ENCODE results near the gene DDR2.
A peak's percentile ranks its signal among the peaks of the same experiment; 100 is the strongest.
"Not testable (repeated sequence)": the region's sequence is repeated elsewhere in the genome, so short reads cannot be mapped to it uniquely, and the experiment has no call there.

DDR2 gene

GRCh38 chr1:162796617-162797279 lies 164.5 kb downstream of the DDR2 start:
- H3K4me3 ChIP-seq (ENCODE audit: control insufficient read depth, low read depth, low read length), result not testable (repeated sequence)
- DNase-seq (ENCODE audit: low read depth), result peak; percentile 28

GRCh38 chr1:162799995-162800830 lies 167.9 kb downstream of the DDR2 start:
- peak; percentile 62 for TF ChIP-seq CTCF (conservative IDR thresholded peaks at IDR 0.05; ENCODE audit: control insufficient read depth, insufficient read depth, low read depth, low read length)
- DNase-seq (ENCODE audit: low read depth), result peak; percentile 75
- not testable (repeated sequence) for H3K4me3 ChIP-seq (ENCODE audit: control insufficient read depth, low read depth, low read length)

DNA sequence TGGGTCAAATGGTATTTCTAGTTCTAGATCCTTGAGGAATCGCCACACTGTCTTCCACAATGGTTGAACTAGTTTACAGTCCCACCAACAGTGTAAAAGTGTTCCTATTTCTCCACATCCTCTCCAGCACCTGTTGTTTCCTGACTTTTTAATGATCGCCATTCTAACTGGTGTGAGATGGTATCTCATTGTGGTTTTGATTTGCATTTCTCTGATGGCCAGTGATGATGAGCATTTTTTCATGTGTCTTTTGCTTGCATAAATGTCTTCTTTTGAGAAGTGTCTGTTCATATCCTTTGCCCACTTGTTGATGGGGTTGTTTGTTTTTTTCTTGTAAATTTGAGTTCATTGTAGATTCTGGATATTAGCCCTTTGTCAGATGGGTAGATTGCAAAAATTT lies 175.2 kb downstream of the DDR2 start:
- DNase-seq (ENCODE audit: low read depth); H3K4me3 ChIP-seq (ENCODE audit: control insufficient read depth, low read depth, low read length): not testable (repeated sequence)

GRCh38 chr1:162812357-162812756 lies 180.1 kb downstream of the DDR2 start:
- not testable (repeated sequence) for DNase-seq (ENCODE audit: low read depth); H3K4me3 ChIP-seq (ENCODE audit: control insufficient read depth, low read depth, low read length)

- not testable (repeated sequence) for H3K4me3 ChIP-seq (ENCODE audit: control insufficient read depth, low read depth, low read length); DNase-seq (ENCODE audit: low read depth)
Measured at GRCh38 chr1:162818136-162818535, 185.9 kb downstream of the DDR2 start.

GRCh38 chr1:162818666-162819065 lies 186.4 kb downstream of the DDR2 start:
- not testable (repeated sequence) for DNase-seq (ENCODE audit: low read depth); H3K4me3 ChIP-seq (ENCODE audit: control insufficient read depth, low read depth, low read length)

DNA sequence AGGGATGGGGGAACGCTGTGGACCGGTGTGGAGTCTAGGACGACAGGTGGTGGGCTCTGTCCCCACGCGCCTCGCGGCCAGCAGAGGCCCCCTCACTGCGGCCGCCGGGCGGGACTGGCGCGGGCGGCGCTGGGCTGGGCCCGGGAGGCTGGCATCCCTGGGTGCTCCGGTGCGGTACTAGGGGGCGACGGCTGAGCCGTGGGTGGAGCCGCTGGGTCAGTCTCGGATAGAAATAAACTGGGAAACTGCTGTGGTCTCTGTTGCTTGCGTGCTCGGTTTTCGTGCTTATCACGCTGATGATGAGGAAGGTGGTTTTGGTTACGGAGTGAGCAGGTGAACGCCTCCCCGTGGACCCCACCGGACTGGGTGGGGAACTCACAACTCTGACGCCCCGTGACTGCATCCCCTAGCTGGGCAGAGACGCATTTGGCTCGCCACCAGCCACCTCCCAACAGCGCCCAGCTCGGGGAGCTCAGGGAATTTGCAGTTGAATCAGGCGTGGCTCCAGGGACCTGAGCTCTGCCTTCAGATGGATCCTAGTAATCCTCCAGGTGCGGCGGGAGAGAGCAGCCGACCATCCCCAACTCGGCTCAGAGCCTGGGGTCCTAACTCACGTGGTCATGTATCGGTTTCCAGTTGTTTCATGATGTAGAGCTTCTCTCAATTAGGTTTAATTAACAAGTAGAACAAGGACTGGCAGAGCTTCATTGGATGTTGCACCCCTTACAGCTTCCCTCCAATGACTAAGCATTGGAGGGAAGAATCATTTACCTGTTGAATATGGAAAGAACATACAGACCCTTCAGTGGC lies 190.3 kb downstream of the DDR2 start:
- peak overlapping the region; percentile 50 for H3K4me3 ChIP-seq (ENCODE audit: control insufficient read depth, low read depth, low read length)
- peak; percentile 11 for DNase-seq (ENCODE audit: low read depth)

GRCh38 chr1:162823231-162823630 lies 191.0 kb downstream of the DDR2 start:
- peak; percentile 11 for DNase-seq (ENCODE audit: low read depth)
- TF ChIP-seq CTCF (conservative IDR thresholded peaks at IDR 0.05; ENCODE audit: control insufficient read depth, insufficient read depth, low read depth, low read length), result no peak
- no peak overlapping the region for H3K4me3 ChIP-seq (ENCODE audit: control insufficient read depth, low read depth, low read length)

More for the DNA sequence above, 190.3 kb downstream of the DDR2 start:
- TF ChIP-seq CTCF (conservative IDR thresholded peaks at IDR 0.05; ENCODE audit: control insufficient read depth, insufficient read depth, low read depth, low read length), result no peak

- no peak for DNase-seq (ENCODE audit: low read depth)
- no peak overlapping the region for H3K4me3 ChIP-seq (ENCODE audit: control insufficient read depth, low read depth, low read length)
- TF ChIP-seq CTCF (conservative IDR thresholded peaks at IDR 0.05; ENCODE audit: control insufficient read depth, insufficient read depth, low read depth, low read length), result no peak
Measured at GRCh38 chr1:162823771-162824525, 191.7 kb downstream of the DDR2 start.
